GM23338 (cell line): ENCODE data around the gene PPM1E. TPM values are rescaled to one million over a fixed set of nuclear protein-coding genes. Genes with fewer than 3 reads are reported as not detected.

ENCODE experiments used
- ATAC-seq: fragments of 200-7000 bp; cut with Tn5 transposase; 3 replicates; pipeline ENCODE4 v1.9.1; 2020
- DNase-seq: peaks from one replicate; pipeline ENCODE4 v3.0.0-alpha.2; 2015; ENCODE audit warnings: low spot score
- H2AFZ ChIP-seq: fragments of 200-600 bp; sonication (generic); 2 replicates; pipeline ENCODE4 v1.8.0; 2016; ENCODE audit warnings: antibody characterized with exemption, mild to moderate bottlenecking, moderate library complexity
- H3F3A ChIP-seq: fragments of 200-600 bp; sonication (generic); replicated peaks from 2 replicates; pipeline ENCODE4 v1.8.0; 2017; ENCODE audit warnings: antibody characterized with exemption, mixed run types, low read depth
- H3K27ac ChIP-seq: fragments of 200-600 bp; sonication (generic); 2 replicates; pipeline ENCODE4 v1.6.1; 2016; ENCODE audit warnings: low read depth
- H3K27me3 ChIP-seq: fragments of 200-600 bp; sonication (generic); 2 replicates; pipeline ENCODE4 v1.8.0; 2016; ENCODE audit warnings: mild to moderate bottlenecking, mixed run types, moderate library complexity; ENCODE audit not compliant: insufficient read depth
- H3K36me3 ChIP-seq: fragments of 200-600 bp; sonication (generic); 2 replicates; pipeline ENCODE4 v1.8.0; 2016; ENCODE audit warnings: mild to moderate bottlenecking; ENCODE audit not compliant: insufficient read depth
- H3K4me1 ChIP-seq: fragments of 200-600 bp; sonication (generic); 2 replicates; pipeline ENCODE4 v1.8.0; 2016; ENCODE audit warnings: mild to moderate bottlenecking, moderate library complexity; ENCODE audit not compliant: insufficient read depth
- H3K4me2 ChIP-seq: fragments of 200-600 bp; sonication (generic); 2 replicates; pipeline ENCODE4 v1.7.1; 2017; ENCODE audit warnings: mixed run types
- H3K4me3 ChIP-seq: fragments of 200-600 bp; sonication (generic); 2 replicates; pipeline ENCODE4 v1.6.1; 2016; ENCODE audit warnings: mixed run types
- H3K79me2 ChIP-seq: fragments of 200-600 bp; sonication (generic); replicated peaks from 2 replicates; pipeline ENCODE4 v1.8.0; 2017; ENCODE audit warnings: mild to moderate bottlenecking; ENCODE audit not compliant: insufficient read depth
- H3K9me2 ChIP-seq: fragments of 200-600 bp; sonication (generic); 2 replicates; pipeline ENCODE4 v1.8.0; 2017; ENCODE audit not compliant: insufficient read depth
- H4K20me1 ChIP-seq: fragments of 200-600 bp; sonication (generic); replicated peaks from 2 replicates; pipeline ENCODE4 v1.8.0; 2017; ENCODE audit warnings: mild to moderate bottlenecking; ENCODE audit not compliant: insufficient read depth
- H3K27ac Mint-ChIP-seq: 2 replicates; pipeline ENCODE4 v1.8.0; 2020; ENCODE audit warnings: inconsistent platforms, mild to moderate bottlenecking, moderate library complexity, mixed read lengths
- H3K27me3 Mint-ChIP-seq: 3 replicates; pipeline ENCODE4 v1.8.0; 2022; ENCODE audit warnings: low read depth, mild to moderate bottlenecking, moderate library complexity, mixed read lengths, inconsistent platforms; ENCODE audit not compliant: insufficient read depth, poor library complexity
- H3K36me3 Mint-ChIP-seq: 3 replicates; pipeline ENCODE4 v1.8.0; 2021; ENCODE audit warnings: low read depth, mild to moderate bottlenecking, inconsistent platforms, moderate library complexity, mixed read lengths
- H3K4me1 Mint-ChIP-seq: 3 replicates; pipeline ENCODE4 v1.8.0; 2020; ENCODE audit warnings: mild to moderate bottlenecking, inconsistent platforms, mixed read lengths
- H3K4me3 Mint-ChIP-seq: 3 replicates; pipeline ENCODE4 v1.8.0; 2021; ENCODE audit warnings: moderate library complexity, mild to moderate bottlenecking, inconsistent platforms, mixed read lengths
- H3K9me3 Mint-ChIP-seq: 3 replicates; pipeline ENCODE4 v1.8.0; 2020; ENCODE audit warnings: moderate library complexity, mild to moderate bottlenecking, inconsistent platforms, mixed read lengths
- JUNB ChIP-seq: IDR thresholded peaks from one replicate; pipeline ENCODE4 v1.6.1; 2016; ENCODE audit warnings: antibody characterized with exemption; ENCODE audit not compliant: unreplicated experiment
- NANOG ChIP-seq: IDR thresholded peaks from 2 replicates; pipeline ENCODE4 v1.6.1; 2016; ENCODE audit warnings: antibody characterized with exemption, borderline replicate concordance
- POLR2AphosphoS5 ChIP-seq: IDR thresholded peaks from 2 replicates; pipeline ENCODE4 v1.6.1; 2016; ENCODE audit warnings: antibody characterized with exemption, low read depth
- STAT1 ChIP-seq: IDR thresholded peaks from one replicate; pipeline ENCODE4 v1.6.1; 2016; ENCODE audit warnings: antibody characterized with exemption; ENCODE audit not compliant: unreplicated experiment
- ZNF114 ChIP-seq: fragments of 250-450 bp; sonication (Bioruptor Pico); IDR thresholded peaks from 2 replicates; pipeline ENCODE4 v1.5.0; 2020; ENCODE audit warnings: mild to moderate bottlenecking, moderate library complexity
- polyA plus RNA-seq: library from polyadenylated mRNA; unstranded; fragments of >200 nt; fragmentation: Nextera tagmentation; extraction: Ambion mirVana; gene quantifications from 2 replicates; pipeline ENCODE4 v1.2.1, GENCODE V29; 2016
- total RNA-seq: library from RNA; depleted of rRNA; stranded (reverse); fragments of >200 nt; shearing (Covaris generic); gene quantifications from 2 replicates; pipeline ENCODE4 v1.2.3, GENCODE V29; 2014
- TF ChIP-seq, protein P1 (sequence below): fragments of 250-450 bp; sonication (Bioruptor Pico); IDR thresholded peaks from 2 replicates; pipeline ENCODE4 v1.5.0; 2020; ENCODE audit warnings: mild to moderate bottlenecking, moderate library complexity
- TF ChIP-seq, protein P2 (sequence below): IDR thresholded peaks from one replicate; pipeline ENCODE4 v1.6.1; 2018; ENCODE audit warnings: antibody characterized with exemption; ENCODE audit not compliant: unreplicated experiment
- TF ChIP-seq, protein P3 (sequence below): IDR thresholded peaks from 2 replicates; pipeline ENCODE4 v1.6.1; 2016; ENCODE audit warnings: antibody characterized with exemption

The PPM1E gene
- total and polyA plus RNA-seq, 2 experiments from 2014 or later = 2.1 to 13.8 TPM

DNA sequence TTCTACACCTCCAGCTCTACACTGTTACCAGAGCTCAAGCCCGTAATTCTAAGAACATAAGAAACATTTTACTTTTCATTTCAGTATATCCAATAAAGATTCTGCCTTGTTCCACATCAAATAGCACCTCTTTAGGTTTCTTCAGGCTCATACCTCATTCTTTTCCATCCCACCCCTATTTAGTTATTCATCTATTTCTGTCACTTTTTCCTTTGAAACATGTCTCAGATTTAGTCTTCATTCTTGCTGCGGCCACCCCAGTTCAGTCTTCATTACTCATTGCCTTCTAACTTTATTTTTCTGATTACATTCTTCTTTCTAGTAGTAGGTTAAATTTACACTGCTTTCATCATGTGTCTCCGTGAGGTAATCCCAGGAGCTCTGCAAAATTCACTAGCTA, 33.5 kb downstream of the PPM1E start:
- H2AFZ ChIP-seq = no peak overlapping the region
- H3K27ac Mint-ChIP-seq = no peak overlapping the region
- H3K36me3 ChIP-seq = no peaks in the 10 kb centered on the region

More for the DNA sequence above, 33.5 kb downstream of the PPM1E start:
- Histone ChIP-seq H3K9me2 (no peaks in the 10 kb centered on the region), H3K79me2 (no peaks in the 10 kb centered on the region), H3F3A (no peaks in the 10 kb centered on the region), H3K4me3 (no peak overlapping the region), H3K27ac (no peak overlapping the region), H3K27me3 (no peaks in the 10 kb centered on the region), H3K4me2 (no peak overlapping the region), H3K4me1 (no peaks in the 10 kb centered on the region), H4K20me1 (no peaks in the 10 kb centered on the region)
- Mint-ChIP-seq H3K4me3 (no peak overlapping the region), H3K9me3 (no peaks in the 10 kb centered on the region), H3K36me3 (no peaks in the 10 kb centered on the region), H3K27me3 (peaks cover 5% of the 10 kb centered on the region), H3K4me1 (peaks cover 4% of the 10 kb centered on the region; the same call in 2 of the 3 replicates)
- ATAC-seq (no peak), DNase-seq (no peak)
- TF ChIP-seq STAT1 = no peak
- no peak for TF ChIP-seq POLR2AphosphoS5
- no peak for TF ChIP-seq NANOG
- TF ChIP-seq JUNB = no peak
- TF ChIP-seq, protein P1, sequence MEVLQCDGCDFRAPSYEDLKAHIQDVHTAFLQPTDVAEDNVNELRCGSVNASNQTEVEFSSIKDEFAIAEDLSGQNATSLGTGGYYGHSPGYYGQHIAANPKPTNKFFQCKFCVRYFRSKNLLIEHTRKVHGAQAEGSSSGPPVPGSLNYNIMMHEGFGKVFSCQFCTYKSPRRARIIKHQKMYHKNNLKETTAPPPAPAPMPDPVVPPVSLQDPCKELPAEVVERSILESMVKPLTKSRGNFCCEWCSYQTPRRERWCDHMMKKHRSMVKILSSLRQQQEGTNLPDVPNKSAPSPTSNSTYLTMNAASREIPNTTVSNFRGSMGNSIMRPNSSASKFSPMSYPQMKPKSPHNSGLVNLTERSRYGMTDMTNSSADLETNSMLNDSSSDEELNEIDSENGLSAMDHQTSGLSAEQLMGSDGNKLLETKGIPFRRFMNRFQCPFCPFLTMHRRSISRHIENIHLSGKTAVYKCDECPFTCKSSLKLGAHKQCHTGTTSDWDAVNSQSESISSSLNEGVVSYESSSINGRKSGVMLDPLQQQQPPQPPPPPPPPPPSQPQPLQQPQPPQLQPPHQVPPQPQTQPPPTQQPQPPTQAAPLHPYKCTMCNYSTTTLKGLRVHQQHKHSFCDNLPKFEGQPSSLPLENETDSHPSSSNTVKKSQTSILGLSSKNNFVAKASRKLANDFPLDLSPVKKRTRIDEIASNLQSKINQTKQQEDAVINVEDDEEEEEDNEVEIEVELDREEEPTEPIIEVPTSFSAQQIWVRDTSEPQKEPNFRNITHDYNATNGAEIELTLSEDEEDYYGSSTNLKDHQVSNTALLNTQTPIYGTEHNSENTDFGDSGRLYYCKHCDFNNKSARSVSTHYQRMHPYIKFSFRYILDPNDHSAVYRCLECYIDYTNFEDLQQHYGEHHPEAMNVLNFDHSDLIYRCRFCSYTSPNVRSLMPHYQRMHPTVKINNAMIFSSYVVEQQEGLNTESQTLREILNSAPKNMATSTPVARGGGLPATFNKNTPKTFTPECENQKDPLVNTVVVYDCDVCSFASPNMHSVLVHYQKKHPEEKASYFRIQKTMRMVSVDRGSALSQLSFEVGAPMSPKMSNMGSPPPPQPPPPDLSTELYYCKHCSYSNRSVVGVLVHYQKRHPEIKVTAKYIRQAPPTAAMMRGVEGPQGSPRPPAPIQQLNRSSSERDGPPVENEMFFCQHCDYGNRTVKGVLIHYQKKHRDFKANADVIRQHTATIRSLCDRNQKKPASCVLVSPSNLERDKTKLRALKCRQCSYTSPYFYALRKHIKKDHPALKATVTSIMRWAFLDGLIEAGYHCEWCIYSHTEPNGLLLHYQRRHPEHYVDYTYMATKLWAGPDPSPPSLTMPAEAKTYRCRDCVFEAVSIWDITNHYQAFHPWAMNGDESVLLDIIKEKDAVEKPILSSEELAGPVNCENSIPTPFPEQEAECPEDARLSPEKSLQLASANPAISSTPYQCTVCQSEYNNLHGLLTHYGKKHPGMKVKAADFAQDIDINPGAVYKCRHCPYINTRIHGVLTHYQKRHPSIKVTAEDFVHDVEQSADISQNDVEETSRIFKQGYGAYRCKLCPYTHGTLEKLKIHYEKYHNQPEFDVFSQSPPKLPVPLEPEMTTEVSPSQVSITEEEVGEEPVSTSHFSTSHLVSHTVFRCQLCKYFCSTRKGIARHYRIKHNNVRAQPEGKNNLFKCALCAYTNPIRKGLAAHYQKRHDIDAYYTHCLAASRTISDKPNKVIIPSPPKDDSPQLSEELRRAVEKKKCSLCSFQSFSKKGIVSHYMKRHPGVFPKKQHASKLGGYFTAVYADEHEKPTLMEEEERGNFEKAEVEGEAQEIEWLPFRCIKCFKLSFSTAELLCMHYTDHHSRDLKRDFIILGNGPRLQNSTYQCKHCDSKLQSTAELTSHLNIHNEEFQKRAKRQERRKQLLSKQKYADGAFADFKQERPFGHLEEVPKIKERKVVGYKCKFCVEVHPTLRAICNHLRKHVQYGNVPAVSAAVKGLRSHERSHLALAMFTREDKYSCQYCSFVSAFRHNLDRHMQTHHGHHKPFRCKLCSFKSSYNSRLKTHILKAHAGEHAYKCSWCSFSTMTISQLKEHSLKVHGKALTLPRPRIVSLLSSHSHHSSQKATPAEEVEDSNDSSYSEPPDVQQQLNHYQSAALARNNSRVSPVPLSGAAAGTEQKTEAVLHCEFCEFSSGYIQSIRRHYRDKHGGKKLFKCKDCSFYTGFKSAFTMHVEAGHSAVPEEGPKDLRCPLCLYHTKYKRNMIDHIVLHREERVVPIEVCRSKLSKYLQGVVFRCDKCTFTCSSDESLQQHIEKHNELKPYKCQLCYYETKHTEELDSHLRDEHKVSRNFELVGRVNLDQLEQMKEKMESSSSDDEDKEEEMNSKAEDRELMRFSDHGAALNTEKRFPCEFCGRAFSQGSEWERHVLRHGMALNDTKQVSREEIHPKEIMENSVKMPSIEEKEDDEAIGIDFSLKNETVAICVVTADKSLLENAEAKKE = no peak
- TF ChIP-seq, protein P2, sequence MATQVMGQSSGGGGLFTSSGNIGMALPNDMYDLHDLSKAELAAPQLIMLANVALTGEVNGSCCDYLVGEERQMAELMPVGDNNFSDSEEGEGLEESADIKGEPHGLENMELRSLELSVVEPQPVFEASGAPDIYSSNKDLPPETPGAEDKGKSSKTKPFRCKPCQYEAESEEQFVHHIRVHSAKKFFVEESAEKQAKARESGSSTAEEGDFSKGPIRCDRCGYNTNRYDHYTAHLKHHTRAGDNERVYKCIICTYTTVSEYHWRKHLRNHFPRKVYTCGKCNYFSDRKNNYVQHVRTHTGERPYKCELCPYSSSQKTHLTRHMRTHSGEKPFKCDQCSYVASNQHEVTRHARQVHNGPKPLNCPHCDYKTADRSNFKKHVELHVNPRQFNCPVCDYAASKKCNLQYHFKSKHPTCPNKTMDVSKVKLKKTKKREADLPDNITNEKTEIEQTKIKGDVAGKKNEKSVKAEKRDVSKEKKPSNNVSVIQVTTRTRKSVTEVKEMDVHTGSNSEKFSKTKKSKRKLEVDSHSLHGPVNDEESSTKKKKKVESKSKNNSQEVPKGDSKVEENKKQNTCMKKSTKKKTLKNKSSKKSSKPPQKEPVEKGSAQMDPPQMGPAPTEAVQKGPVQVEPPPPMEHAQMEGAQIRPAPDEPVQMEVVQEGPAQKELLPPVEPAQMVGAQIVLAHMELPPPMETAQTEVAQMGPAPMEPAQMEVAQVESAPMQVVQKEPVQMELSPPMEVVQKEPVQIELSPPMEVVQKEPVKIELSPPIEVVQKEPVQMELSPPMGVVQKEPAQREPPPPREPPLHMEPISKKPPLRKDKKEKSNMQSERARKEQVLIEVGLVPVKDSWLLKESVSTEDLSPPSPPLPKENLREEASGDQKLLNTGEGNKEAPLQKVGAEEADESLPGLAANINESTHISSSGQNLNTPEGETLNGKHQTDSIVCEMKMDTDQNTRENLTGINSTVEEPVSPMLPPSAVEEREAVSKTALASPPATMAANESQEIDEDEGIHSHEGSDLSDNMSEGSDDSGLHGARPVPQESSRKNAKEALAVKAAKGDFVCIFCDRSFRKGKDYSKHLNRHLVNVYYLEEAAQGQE = no peak
- no peak for TF ChIP-seq ZNF114
- TF ChIP-seq, protein P3, sequence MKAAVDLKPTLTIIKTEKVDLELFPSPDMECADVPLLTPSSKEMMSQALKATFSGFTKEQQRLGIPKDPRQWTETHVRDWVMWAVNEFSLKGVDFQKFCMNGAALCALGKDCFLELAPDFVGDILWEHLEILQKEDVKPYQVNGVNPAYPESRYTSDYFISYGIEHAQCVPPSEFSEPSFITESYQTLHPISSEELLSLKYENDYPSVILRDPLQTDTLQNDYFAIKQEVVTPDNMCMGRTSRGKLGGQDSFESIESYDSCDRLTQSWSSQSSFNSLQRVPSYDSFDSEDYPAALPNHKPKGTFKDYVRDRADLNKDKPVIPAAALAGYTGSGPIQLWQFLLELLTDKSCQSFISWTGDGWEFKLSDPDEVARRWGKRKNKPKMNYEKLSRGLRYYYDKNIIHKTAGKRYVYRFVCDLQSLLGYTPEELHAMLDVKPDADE = no peak
